GM18870 (cell line): ENCODE results near the gene RFK.
A peak's percentile ranks its signal among the peaks of the same experiment; 100 is the strongest.

ENCODE experiments used
- ATAC-seq: cut with Tn5 transposase; IDR thresholded peaks from one replicate; pipeline ENCODE4 v1.9.1; 2021; ENCODE audit warnings: moderate library complexity; ENCODE audit not compliant: unreplicated experiment

RFK gene

GRCh38 chr9:76413658-76414057, 19.4 kb upstream of the RFK start:
- ATAC-seq = no peak

- ATAC-seq = no peak
Measured at GRCh38 chr9:76412638-76413037, 18.4 kb upstream of the RFK start.

- no peak for ATAC-seq
Measured at GRCh38 chr9:76405868-76406267, 11.6 kb upstream of the RFK start.

GRCh38 chr9:76405340-76405739, 11.1 kb upstream of the RFK start:
- no peak for ATAC-seq

- ATAC-seq = no peak
Measured at GRCh38 chr9:76404401-76404800, 10.2 kb upstream of the RFK start.

GRCh38 chr9:76403352-76403751, 9.1 kb upstream of the RFK start:
- ATAC-seq = peak; percentile 95

GRCh38 chr9:76401580-76402354, 7.5 kb upstream of the RFK start:
- ATAC-seq = no peak

GRCh38 chr9:76401176-76401575, 7.0 kb upstream of the RFK start:
- no peak for ATAC-seq

GRCh38 chr9:76400534-76401096, 6.4 kb upstream of the RFK start:
- ATAC-seq = no peak

GRCh38 chr9:76399856-76400255, 5.6 kb upstream of the RFK start:
- ATAC-seq = no peak

GRCh38 chr9:76396597-76396996, 2.4 kb upstream of the RFK start:
- ATAC-seq = no peak

- ATAC-seq = no peak
Measured at GRCh38 chr9:76396144-76396543, 1.9 kb upstream of the RFK start.

- no peak for ATAC-seq
Measured at GRCh38 chr9:76395381-76395780, 1.2 kb upstream of the RFK start.

GRCh38 chr9:76394960-76395252, 680 bp upstream of the RFK start:
- ATAC-seq = peak; percentile 45

GRCh38 chr9:76390656-76391055, 3.6 kb downstream of the RFK start:
- no peak for ATAC-seq

- ATAC-seq = no peak
Measured at GRCh38 chr9:76379494-76379893, 14.7 kb downstream of the RFK start.

- ATAC-seq = no peak
Measured at GRCh38 chr9:76378367-76379073, 15.7 kb downstream of the RFK start.

- no peak for ATAC-seq
Measured at GRCh38 chr9:76377791-76378190, 16.4 kb downstream of the RFK start.

GRCh38 chr9:76374783-76375559, 19.3 kb downstream of the RFK start:
- ATAC-seq = no peak

- ATAC-seq = no peak
Measured at GRCh38 chr9:76373784-76374474, 20.3 kb downstream of the RFK start.

- ATAC-seq = no peak
Measured at GRCh38 chr9:76373173-76373783, 20.9 kb downstream of the RFK start.
